ENCODE results near the gene CXCR6.

GRCh38 chr3:45980229-45980813, 37.1 kb downstream of the CXCR6 start:
- no peak for TF ChIP-seq RAD21 (IDR thresholded peaks at IDR 0.05; ENCODE audit: low read length)
- TF ChIP-seq MAX (IDR thresholded peaks at IDR 0.05; ENCODE audit: low read depth) = no peak
- TF ChIP-seq CTCF (IDR thresholded peaks at IDR 0.05) = no peak
- TF ChIP-seq SIN3A (IDR thresholded peaks at IDR 0.05; ENCODE audit: borderline replicate concordance, low read depth, low read length) = no peak
- no peak for TF ChIP-seq PBX3 (IDR thresholded peaks at IDR 0.05)
- no peak for TF ChIP-seq EP300 (IDR thresholded peaks at IDR 0.05; ENCODE audit: borderline replicate concordance in 1 of 2, low read depth in 1 of 2, low read length in 1 of 2)
- TF ChIP-seq RXRA (IDR thresholded peaks at IDR 0.05; ENCODE audit: borderline replicate concordance, low read depth) = no peak
- TF ChIP-seq RFX5 (IDR thresholded peaks at IDR 0.05; ENCODE audit: low read length) = no peak

All from SK-N-SH (cell line).